IMR-90 (cell line): ENCODE results near the gene COMMD1. TPM values are rescaled to one million over a fixed set of nuclear protein-coding genes. Genes with fewer than 3 reads are reported as not detected.

ENCODE experiments used
- ATAC-seq: fragments of 200-7000 bp; cut with Tn5 transposase; 2 replicates; pipeline ENCODE4 v1.9.1; 2020; ENCODE audit warnings: low read depth, mild to moderate bottlenecking, moderate library complexity
- BruUV-seq: library from RNA; stranded (reverse); fragments of 400-500 nt; replicated peaks from 2 replicates; lab custom pipeline; 2021; lab: Mats Ljungman, UMichigan
- CTCF ChIA-PET: fragments of 300-600 bp; formaldehyde crosslinking; extraction: SDS; loops from one replicate; lab custom pipeline; 2021; ENCODE audit warnings: antibody characterized with exemption; lab: Yijun Ruan, JAX
- POLR2A ChIA-PET: fragments of 300-600 bp; sonication (Branson Sonifier 250); formaldehyde crosslinking; loops from one replicate; lab custom pipeline; 2022; ENCODE audit warnings: antibody characterized with exemption; ENCODE audit not compliant: unreplicated experiment; lab: Charles Lee
- DNase-seq: peaks from one replicate; pipeline ENCODE4 v3.0.0; 2013
- H2AFZ ChIP-seq: replicated peaks from 2 replicates; pipeline ENCODE3; 2013; ENCODE audit warnings: low read length, mild to moderate bottlenecking; ENCODE audit not compliant: poor library complexity
- H2AK5ac ChIP-seq: 2 replicates; pipeline ENCODE4 v1.6.1; 2013; ENCODE audit warnings: low read depth, low read length, inconsistent platforms
- H2AK9ac ChIP-seq: replicated peaks from 2 replicates; pipeline ENCODE3; 2013; ENCODE audit warnings: mild to moderate bottlenecking, low read depth, low read length, moderate library complexity; ENCODE audit not compliant: poor library complexity
- H2BK120ac ChIP-seq: 2 replicates; pipeline ENCODE4 v1.6.1; 2013; ENCODE audit warnings: low read depth, low read length, inconsistent platforms
- H2BK15ac ChIP-seq: 3 replicates; pipeline ENCODE4 v1.6.1; 2013; ENCODE audit warnings: low read depth, low read length, inconsistent platforms
- H2BK20ac ChIP-seq: 2 replicates; pipeline ENCODE4 v1.6.1; 2013; ENCODE audit warnings: low read depth, mild to moderate bottlenecking, inconsistent platforms, low read length, moderate library complexity
- H2BK5ac ChIP-seq: 2 replicates; pipeline ENCODE4 v1.6.1; 2013; ENCODE audit warnings: mild to moderate bottlenecking, low read depth, low read length, inconsistent platforms; ENCODE audit not compliant: poor library complexity, severe bottlenecking
- H3K14ac ChIP-seq: replicated peaks from 2 replicates; pipeline ENCODE4 v1.6.1; 2013; ENCODE audit warnings: low read depth, low read length, inconsistent platforms
- H3K18ac ChIP-seq: 2 replicates; pipeline ENCODE4 v1.6.1; 2013; ENCODE audit warnings: low read depth, low read length, control low read depth
- H3K23ac ChIP-seq: 2 replicates; pipeline ENCODE4 v1.6.1; 2013; ENCODE audit warnings: low read depth, low read length, inconsistent platforms
- H3K27ac ChIP-seq: 2 replicates; pipeline ENCODE4 v1.5.1; 2013; ENCODE audit warnings: mild to moderate bottlenecking, control low read depth, low read length; ENCODE audit not compliant: insufficient read depth
- H3K27me3 ChIP-seq: 2 replicates; pipeline ENCODE4 v1.6.1; 2013; ENCODE audit warnings: low read length; ENCODE audit not compliant: control insufficient read depth, insufficient read depth
- H3K36me3 ChIP-seq: 2 replicates; pipeline ENCODE4 v1.6.1; 2013; ENCODE audit warnings: low read length, mixed read lengths; ENCODE audit not compliant: control insufficient read depth, insufficient read depth
- H3K4ac ChIP-seq: 2 replicates; pipeline ENCODE4 v1.6.1; 2013; ENCODE audit warnings: low read depth, low read length, inconsistent platforms
- H3K4me1 ChIP-seq: 2 replicates; pipeline ENCODE4 v1.6.1; 2013; ENCODE audit warnings: low read length, mixed read lengths; ENCODE audit not compliant: control insufficient read depth, insufficient read depth
- H3K4me2 ChIP-seq: 2 replicates; pipeline ENCODE4 v1.6.1; 2013; ENCODE audit warnings: low read depth, mild to moderate bottlenecking, control low read depth, low read length, moderate library complexity
- H3K4me3 ChIP-seq: 2 replicates; pipeline ENCODE4 v1.5.1; 2013; ENCODE audit warnings: low read depth, mild to moderate bottlenecking, control low read depth, low read length, moderate library complexity; ENCODE audit not compliant: insufficient read depth
- H3K56ac ChIP-seq: 2 replicates; pipeline ENCODE4 v1.6.1; 2013; ENCODE audit warnings: low read length, inconsistent platforms; ENCODE audit not compliant: insufficient read depth; ENCODE audit errors: extremely low read depth
- H3K79me1 ChIP-seq, 2 experiments: 2 replicates each; pipeline ENCODE4 v1.6.1; 2013; ENCODE audit warnings: low read length in 2 of 2, inconsistent platforms in 1 of 2, low read depth in 1 of 2
- H3K9ac ChIP-seq: 2 replicates; pipeline ENCODE4 v1.6.1; 2013; ENCODE audit warnings: low read depth, low read length, control low read depth
- H3K9me1 ChIP-seq: 2 replicates; pipeline ENCODE4 v1.6.1; 2013; ENCODE audit warnings: low read length, inconsistent platforms; ENCODE audit not compliant: insufficient read depth
- H3K9me3 ChIP-seq: 2 replicates; pipeline ENCODE4 v1.6.1; 2013; ENCODE audit warnings: low read length; ENCODE audit not compliant: control insufficient read depth, insufficient read depth
- H4K20me1 ChIP-seq: 2 replicates; pipeline ENCODE4 v1.6.1; 2013; ENCODE audit warnings: low read length, inconsistent platforms; ENCODE audit not compliant: insufficient read depth
- H4K5ac ChIP-seq: 2 replicates; pipeline ENCODE4 v1.6.1; 2013; ENCODE audit warnings: mild to moderate bottlenecking, low read depth, low read length, control low read depth
- H4K8ac ChIP-seq, 2 experiments: 2 replicates each; pipeline ENCODE4 v1.6.1; 2013; ENCODE audit warnings: low read depth in 2 of 2, low read length in 2 of 2, control low read depth in 1 of 2, inconsistent platforms in 1 of 2
- H4K91ac ChIP-seq: 2 replicates; pipeline ENCODE4 v1.6.1; 2013; ENCODE audit warnings: low read depth, low read length, inconsistent platforms; ENCODE audit not compliant: insufficient read depth
- BHLHE40 ChIP-seq: fragments of 150-350 bp; IDR thresholded peaks from 2 replicates; pipeline ENCODE4 v1.6.1; 2016; ENCODE audit warnings: mild to moderate bottlenecking, low read depth, low read length
- CHD1 ChIP-seq: IDR thresholded peaks from 2 replicates; pipeline ENCODE4 v1.6.1; 2012; ENCODE audit warnings: low read depth, low read length, improper control_type of control experiment
- CTCF ChIP-seq: conservative IDR thresholded peaks from 2 replicates; pipeline ENCODE4 v1.5.1; 2012; ENCODE audit warnings: mild to moderate bottlenecking, low read depth, low read length, improper control_type of control experiment
- FOS ChIP-seq: fragments of 150-350 bp; IDR thresholded peaks from 2 replicates; pipeline ENCODE4 v1.6.1; 2016; ENCODE audit warnings: low read depth, low read length
- MAFK ChIP-seq: IDR thresholded peaks from 2 replicates; pipeline ENCODE4 v1.6.1; 2012; ENCODE audit warnings: low read depth, low read length, improper control_type of control experiment
- MAZ ChIP-seq: IDR thresholded peaks from 2 replicates; pipeline ENCODE4 v1.6.1; 2012; ENCODE audit warnings: low read depth, mild to moderate bottlenecking, low read length, improper control_type of control experiment, moderate library complexity, borderline replicate concordance
- MXI1 ChIP-seq: IDR thresholded peaks from 2 replicates; pipeline ENCODE4 v1.6.1; 2012; ENCODE audit warnings: low read depth, mild to moderate bottlenecking, low read length, moderate library complexity, borderline replicate concordance
- NFE2L2 ChIP-seq: fragments of 150-350 bp; IDR thresholded peaks from 2 replicates; pipeline ENCODE4 v1.6.1; 2016; ENCODE audit warnings: low read depth, mild to moderate bottlenecking, low read length
- POLR2A ChIP-seq: IDR thresholded peaks from 2 replicates; pipeline ENCODE4 v1.6.1; 2012; ENCODE audit warnings: mild to moderate bottlenecking, low read depth, low read length
- RAD21 ChIP-seq: IDR thresholded peaks from 2 replicates; pipeline ENCODE4 v1.6.1; 2012; ENCODE audit warnings: low read length, improper control_type of control experiment
- RCOR1 ChIP-seq: IDR thresholded peaks from 2 replicates; pipeline ENCODE4 v1.6.1; 2012; ENCODE audit warnings: mild to moderate bottlenecking, low read length, improper control_type of control experiment; ENCODE audit not compliant: insufficient replicate concordance
- RFX5 ChIP-seq: IDR thresholded peaks from 2 replicates; pipeline ENCODE4 v1.8.0; 2012; ENCODE audit warnings: low read depth, mild to moderate bottlenecking, low read length, moderate library complexity
- SMC3 ChIP-seq: fragments of 150-350 bp; IDR thresholded peaks from 2 replicates; pipeline ENCODE4 v1.6.1; 2016; ENCODE audit warnings: low read depth, mild to moderate bottlenecking, antibody characterized with exemption, low read length, moderate library complexity
- USF2 ChIP-seq: fragments of 150-350 bp; IDR thresholded peaks from 2 replicates; pipeline ENCODE4 v1.6.1; 2017; ENCODE audit warnings: mild to moderate bottlenecking, antibody characterized with exemption, low read length, low read depth
- WGBS, 2 experiments: methylation state at CpG; one replicate each; pipeline versions ENCODE4 v1.1.5 to v1.1.7; 2013; ENCODE audit warnings: missing lambda C conversion rate in 2 of 2; ENCODE audit not compliant: insufficient read length in 1 of 2; ENCODE audit errors: extremely low coverage in 2 of 2; 5-methylcytosine and 5-hydroxymethylcytosine counted together
- dilution Hi-C: fragments of 300-500 bp; cut with HindIII; formaldehyde crosslinking; loops from one replicate; pipeline ENCODE4 v1.14.3; 2018; ENCODE audit warnings: low sequenced_read_pairs; ENCODE audit not compliant: unreplicated experiment
- in situ Hi-C: fragments of 300-500 bp; cut with MboI; formaldehyde crosslinking; loops from 3 replicates; pipeline ENCODE4 v1.14.3; 2019; ENCODE audit warnings: low sequenced_read_pairs, inconsistent platforms, mixed read lengths
- intact Hi-C: fragments of 100-400 bp; cut with micrococcal nuclease; formaldehyde crosslinking; loops from 2 replicates; pipeline ENCODE4 v1.10.0; 2022
- polyA plus RNA-seq, 3 experiments: library from polyadenylated mRNA; depleted of rRNA; stranded (reverse); fragments of >200 nt; gene quantifications; 2 replicates each; pipeline ENCODE4 v1.2.3, GENCODE V29; 2012; ENCODE audit warnings: low replicate concordance in 1 of 3
- total RNA-seq: library from RNA; depleted of rRNA; stranded (reverse); fragments of >200 nt; gene quantifications from 2 replicates; pipeline ENCODE4 v1.2.3, GENCODE V29; 2012

COMMD1 gene
- total and polyA plus RNA-seq, 2 of the 4 experiments (the other 2 are of a cell fraction): 42.8 to 60.4 TPM

DNA sequence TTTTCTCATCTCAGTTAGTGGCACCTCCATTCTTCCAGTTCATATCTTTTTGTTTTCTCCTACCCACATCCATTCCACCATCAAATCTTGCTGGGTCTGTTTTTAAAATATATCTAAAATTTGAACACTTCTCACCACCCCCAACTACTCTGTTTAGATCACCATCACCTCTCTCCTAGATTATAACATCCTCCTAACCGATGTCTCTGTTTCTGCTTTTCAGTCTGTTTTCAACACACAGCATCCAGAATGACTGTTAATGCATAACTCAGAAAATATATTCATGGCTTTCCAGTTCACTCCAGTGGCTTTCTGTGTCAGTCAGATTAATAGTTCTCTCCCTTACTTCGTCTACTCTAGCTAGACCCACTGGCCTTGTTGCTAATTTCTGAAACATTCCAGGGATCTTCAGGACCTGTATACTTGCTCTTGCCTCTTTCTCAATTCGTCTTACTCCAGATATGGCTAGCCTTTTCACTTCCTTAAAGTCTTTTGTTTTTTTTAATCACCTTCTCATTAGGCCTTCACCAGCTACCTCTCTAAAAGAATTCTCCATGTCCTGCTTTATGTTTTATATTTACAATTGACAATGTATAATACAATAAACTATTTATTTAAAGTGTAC is 105.3 kb downstream of the COMMD1 start:
- no peak overlapping the region for H4K5ac ChIP-seq
- H3K9ac ChIP-seq: no peak overlapping the region
- intact Hi-C loops: no loop called here
- no peak overlapping the region for H3K4me2 ChIP-seq
- no peak overlapping the region for H2BK5ac ChIP-seq
- no TSS peak for BruUV-seq
- peaks cover 1% of the 10 kb centered on the region; the same call in 1 of the 2 replicates for H3K4me1 ChIP-seq
- ATAC-seq (no peak), DNase-seq (no peak)
- in situ Hi-C loops: no loop called here
- no peak overlapping the region for H3K4me3 ChIP-seq
- no peak overlapping the region for H2BK15ac ChIP-seq
- H4K8ac ChIP-seq: no peak overlapping the region
- TF ChIP-seq MXI1 (no peak), NFE2L2 (no peak), MAZ (no peak), USF2 (no peak), CTCF (no peak), RCOR1 (no peak), POLR2A (no peak), MAFK (no peak), SMC3 (no peak), FOS (no peak), RFX5 (no peak), BHLHE40 (no peak), RAD21 (no peak), CHD1 (no peak)
- no peak overlapping the region for H3K56ac ChIP-seq
- dilution Hi-C loops: no loop called here
- H2AFZ ChIP-seq: no peak overlapping the region
- no peak overlapping the region for H2BK20ac ChIP-seq
- no peaks in the 10 kb centered on the region for H3K9me1 ChIP-seq
- no peak overlapping the region for H2AK5ac ChIP-seq
- no peak overlapping the region for H3K18ac ChIP-seq
- no peak overlapping the region for H3K4ac ChIP-seq
- H3K27me3 ChIP-seq: no peaks in the 10 kb centered on the region
- no peak overlapping the region for H3K14ac ChIP-seq
- CTCF ChIA-PET: no interaction called here
- no peak overlapping the region for H3K27ac ChIP-seq
- POLR2A ChIA-PET: no interaction called here
- 94% methylated on average over 2 of the region's 3 CpGs; no CpG with 5 or more reads in 1 of the 2 experiments for WGBS, 2 experiments
- no peaks in the 10 kb centered on the region for H3K9me3 ChIP-seq
- no peak overlapping the region for H3K23ac ChIP-seq
- H3K36me3 ChIP-seq: no peaks in the 10 kb centered on the region
- no peak overlapping the region for H2AK9ac ChIP-seq
- H3K79me1 ChIP-seq: no peaks in the 10 kb centered on the region; a peak in 1 of 4 replicates
- no peak overlapping the region for H4K91ac ChIP-seq
- H2BK120ac ChIP-seq: no peak overlapping the region
- H4K20me1 ChIP-seq: 0 out of 2 replicates have a peak, but pooled peaks cover 3% of the 10 kb centered on the region
